GM12801 (cell line): ENCODE data around the gene SEPTIN7.

Experiments
- TF ChIP-seq, protein P1 (sequence below): IDR thresholded peaks from one replicate; pipeline ENCODE4 v1.5.1; 2011; ENCODE audit warnings: control low read depth; ENCODE audit not compliant: insufficient read length; ENCODE audit errors: extremely low read depth

Gene SEPTIN7

DNA sequence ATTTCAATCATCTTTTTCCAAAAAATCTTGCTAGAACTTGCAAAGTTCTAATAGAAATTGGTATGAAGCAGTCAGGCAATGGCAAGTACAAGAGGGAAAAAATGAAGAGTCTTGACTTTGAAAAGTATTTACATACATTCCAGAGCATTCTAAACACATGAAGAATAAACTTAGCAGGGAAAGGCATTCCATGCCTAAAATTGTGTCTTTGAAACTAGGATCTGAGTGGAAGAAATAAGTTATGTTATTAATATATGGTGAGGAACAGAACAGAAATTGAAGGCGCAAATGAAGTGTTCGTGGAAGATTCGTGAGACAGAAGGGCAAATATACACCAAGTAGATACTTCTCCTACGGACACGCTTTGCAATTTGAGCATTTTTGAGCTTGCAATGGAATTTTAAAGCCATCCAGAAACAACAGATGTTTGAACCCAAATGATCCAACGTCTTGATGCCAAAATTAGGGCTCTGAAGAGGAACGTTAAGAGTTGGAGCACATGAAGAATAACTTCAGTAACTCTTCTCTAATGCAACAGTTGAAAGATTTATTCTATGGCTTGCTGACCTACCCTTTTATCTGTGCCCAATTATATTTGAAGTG lies 40.6 kb upstream of the SEPTIN7 start:
- TF ChIP-seq, protein P1, sequence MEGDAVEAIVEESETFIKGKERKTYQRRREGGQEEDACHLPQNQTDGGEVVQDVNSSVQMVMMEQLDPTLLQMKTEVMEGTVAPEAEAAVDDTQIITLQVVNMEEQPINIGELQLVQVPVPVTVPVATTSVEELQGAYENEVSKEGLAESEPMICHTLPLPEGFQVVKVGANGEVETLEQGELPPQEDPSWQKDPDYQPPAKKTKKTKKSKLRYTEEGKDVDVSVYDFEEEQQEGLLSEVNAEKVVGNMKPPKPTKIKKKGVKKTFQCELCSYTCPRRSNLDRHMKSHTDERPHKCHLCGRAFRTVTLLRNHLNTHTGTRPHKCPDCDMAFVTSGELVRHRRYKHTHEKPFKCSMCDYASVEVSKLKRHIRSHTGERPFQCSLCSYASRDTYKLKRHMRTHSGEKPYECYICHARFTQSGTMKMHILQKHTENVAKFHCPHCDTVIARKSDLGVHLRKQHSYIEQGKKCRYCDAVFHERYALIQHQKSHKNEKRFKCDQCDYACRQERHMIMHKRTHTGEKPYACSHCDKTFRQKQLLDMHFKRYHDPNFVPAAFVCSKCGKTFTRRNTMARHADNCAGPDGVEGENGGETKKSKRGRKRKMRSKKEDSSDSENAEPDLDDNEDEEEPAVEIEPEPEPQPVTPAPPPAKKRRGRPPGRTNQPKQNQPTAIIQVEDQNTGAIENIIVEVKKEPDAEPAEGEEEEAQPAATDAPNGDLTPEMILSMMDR, result no peak

DNA sequence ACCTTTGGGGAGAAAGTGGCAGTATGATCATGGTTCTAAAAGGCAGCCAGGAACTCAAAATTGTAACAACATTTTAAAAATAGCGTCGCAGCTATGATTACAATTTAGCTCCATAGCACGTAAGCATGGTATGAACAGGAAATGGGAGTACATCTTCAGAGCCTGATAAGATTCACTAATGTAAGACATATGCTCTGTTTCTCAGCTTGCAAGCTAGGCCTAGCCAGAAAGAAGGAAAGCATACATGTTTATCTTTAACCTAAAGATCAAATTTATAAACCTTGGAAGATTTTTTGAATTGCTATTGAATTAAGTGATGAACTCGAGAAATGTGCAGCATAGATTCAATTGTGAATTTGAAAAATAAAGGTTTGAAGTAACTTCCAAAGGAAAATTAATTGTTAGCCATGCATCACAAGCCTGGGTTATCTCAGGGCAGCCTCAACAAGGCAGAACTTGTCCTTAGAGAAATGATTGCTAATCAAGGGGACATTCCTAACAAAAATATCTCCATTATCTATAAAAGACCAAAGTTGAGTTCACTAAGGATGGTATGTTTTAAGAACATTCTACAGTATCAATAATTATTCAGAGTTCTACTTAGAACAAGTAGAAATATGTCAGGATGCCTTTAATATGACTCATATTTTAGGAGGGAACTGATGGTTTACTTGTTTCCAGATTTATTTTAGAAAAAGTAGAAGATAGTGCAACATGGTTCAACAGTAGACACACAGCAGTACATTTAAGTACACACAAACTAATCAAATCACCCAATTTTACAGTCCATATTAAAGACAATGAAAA lies 38.8 kb upstream of the SEPTIN7 start:
- TF ChIP-seq, protein P1, result no peak

DNA sequence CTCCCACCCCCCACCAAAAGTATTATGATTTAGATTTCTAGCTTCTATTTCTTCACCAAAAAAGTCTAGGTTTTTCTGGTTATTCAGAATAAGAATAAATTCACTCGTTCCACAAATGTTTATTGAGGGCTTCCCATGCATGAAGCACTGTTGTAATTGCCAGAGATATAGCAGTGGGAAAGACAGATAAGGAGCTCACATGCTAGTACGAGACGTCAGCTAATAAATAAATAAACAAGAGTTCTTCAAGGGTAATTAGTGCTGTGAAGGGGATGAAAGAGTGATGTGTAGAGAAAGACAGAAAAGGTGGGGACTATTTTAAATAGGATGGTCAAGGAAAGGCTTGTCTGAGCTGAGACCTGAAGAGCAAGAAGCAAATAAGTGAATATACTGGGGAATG lies 38.1 kb upstream of the SEPTIN7 start:
- TF ChIP-seq, protein P1, result no peak

DNA sequence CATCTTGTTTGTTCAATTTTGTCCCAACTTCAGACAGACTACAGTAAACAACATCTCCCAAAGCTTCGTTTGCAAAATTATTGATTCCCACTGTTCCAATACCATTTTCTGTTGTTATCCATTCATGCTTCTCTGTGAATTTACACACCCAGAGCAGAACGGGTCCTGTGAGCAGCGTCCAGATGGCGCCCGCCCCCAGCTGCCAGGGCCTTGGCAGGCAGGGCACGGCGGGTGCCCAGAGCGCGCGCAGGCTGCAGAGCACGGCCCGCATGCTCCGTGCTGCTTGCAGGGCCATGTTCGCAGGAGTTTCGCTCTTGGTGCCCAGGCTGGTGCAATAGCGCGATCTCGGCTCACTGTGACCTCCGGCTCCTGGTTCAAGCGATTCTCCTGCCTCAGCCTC lies 32.5 kb upstream of the SEPTIN7 start:
- TF ChIP-seq, protein P1, result no peak

DNA sequence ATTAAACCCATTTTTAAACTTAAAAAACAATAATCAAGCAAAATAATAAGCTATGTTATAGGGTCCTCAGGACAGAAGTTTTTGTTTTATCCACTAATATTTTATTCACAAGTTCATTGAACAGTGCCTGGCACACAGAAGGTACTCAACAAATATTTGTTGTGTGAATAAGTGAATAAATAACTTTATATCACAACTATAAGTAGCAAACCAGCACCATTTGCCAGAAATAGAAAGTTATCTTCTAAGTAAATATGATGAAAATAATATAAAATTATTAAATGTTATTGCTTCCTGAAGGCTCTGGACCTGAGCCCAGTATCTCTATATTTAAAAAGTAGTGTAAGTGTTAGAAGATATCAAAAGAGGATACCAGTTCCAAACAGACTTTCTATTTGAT lies 29.1 kb upstream of the SEPTIN7 start:
- TF ChIP-seq, protein P1, result no peak

DNA sequence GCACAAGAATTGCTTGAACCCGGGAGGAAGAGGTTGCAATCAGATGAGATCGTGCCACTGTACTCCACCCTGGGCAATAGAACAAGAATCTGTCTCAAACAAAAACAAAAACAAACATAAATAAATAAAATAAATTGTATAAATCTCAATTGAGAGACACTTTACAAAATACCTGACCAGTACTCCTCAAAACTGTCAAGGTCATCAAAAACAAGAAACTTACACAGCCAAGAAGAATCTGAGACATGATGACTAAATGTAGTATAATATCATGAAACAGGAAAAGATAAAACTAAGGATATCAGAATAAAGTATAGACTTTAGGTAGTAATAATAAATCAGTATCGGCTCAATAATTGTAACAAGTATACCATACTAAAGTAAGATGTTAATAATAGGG lies 26.9 kb upstream of the SEPTIN7 start:
- TF ChIP-seq, protein P1, result no peak

DNA sequence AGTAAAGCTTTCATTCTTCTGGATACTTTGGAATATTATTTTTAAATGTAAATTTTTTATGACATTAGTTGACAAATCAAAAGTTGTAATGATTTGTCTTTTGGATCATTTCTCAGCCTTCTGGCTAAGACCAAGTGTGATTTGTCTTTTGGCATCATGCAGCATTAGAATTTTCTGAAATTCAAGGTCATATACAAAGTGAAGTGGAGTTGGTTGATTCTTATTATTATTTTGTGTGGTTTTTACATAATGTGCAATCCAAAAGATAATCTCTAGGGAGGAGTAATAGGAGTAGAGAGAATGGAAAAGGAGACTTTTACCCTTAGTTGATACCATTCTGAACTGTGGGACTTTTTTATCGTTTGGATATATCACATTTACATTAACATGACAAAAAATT lies 24.2 kb upstream of the SEPTIN7 start:
- TF ChIP-seq, protein P1, result no peak
